Measurements from ENCODE around the gene OPCML. TPM values are rescaled to one million over a fixed set of nuclear protein-coding genes. Genes with fewer than 3 reads are reported as not detected.

The OPCML gene
- total RNA-seq, 1 donor from 2014 or later = 4.1 TPM

GRCh38 chr11:132590554-132590953 is 941.7 kb downstream of the OPCML start:
- peaks cover 19% of the 10 kb centered on the region for H3K4me1 Mint-ChIP-seq (ENCODE audit: unreplicated experiment)
- no peaks in the 10 kb centered on the region for H3K27me3 Mint-ChIP-seq (ENCODE audit: unreplicated experiment)
- H3K27ac Mint-ChIP-seq (ENCODE audit: unreplicated experiment) = no peak overlapping the region
- no peak overlapping the region for H3K4me3 Mint-ChIP-seq (ENCODE audit: unreplicated experiment)
- H3K9me3 Mint-ChIP-seq (ENCODE audit: unreplicated experiment) = no peaks in the 10 kb centered on the region
- TF ChIP-seq CTCF (IDR thresholded peaks at IDR 0.05; ENCODE audit: unreplicated experiment) = no peak
- no peaks in the 10 kb centered on the region for H3K36me3 Mint-ChIP-seq (ENCODE audit: low read depth, unreplicated experiment)
- no peak for DNase-seq (ENCODE audit: low spot score)

- no peaks in the 10 kb centered on the region for H3K27me3 Mint-ChIP-seq (ENCODE audit: unreplicated experiment)
- TF ChIP-seq CTCF (IDR thresholded peaks at IDR 0.05; ENCODE audit: unreplicated experiment) = no peak
- DNase-seq (ENCODE audit: low spot score) = no peak
- no peaks in the 10 kb centered on the region for H3K36me3 Mint-ChIP-seq (ENCODE audit: low read depth, unreplicated experiment)
- H3K4me1 Mint-ChIP-seq (ENCODE audit: unreplicated experiment) = peaks cover 19% of the 10 kb centered on the region
- H3K27ac Mint-ChIP-seq (ENCODE audit: unreplicated experiment) = no peak overlapping the region
- H3K4me3 Mint-ChIP-seq (ENCODE audit: unreplicated experiment) = no peak overlapping the region
- H3K9me3 Mint-ChIP-seq (ENCODE audit: unreplicated experiment) = no peaks in the 10 kb centered on the region
Measured at GRCh38 chr11:132589791-132590190, 942.5 kb downstream of the OPCML start.

- Mint-ChIP-seq H3K27me3 (ENCODE audit: unreplicated experiment) (no peaks in the 10 kb centered on the region), H3K36me3 (ENCODE audit: low read depth, unreplicated experiment) (no peaks in the 10 kb centered on the region), H3K4me1 (ENCODE audit: unreplicated experiment) (peaks cover 15% of the 10 kb centered on the region), H3K9me3 (ENCODE audit: unreplicated experiment) (no peaks in the 10 kb centered on the region), H3K4me3 (ENCODE audit: unreplicated experiment) (no peak overlapping the region), H3K27ac (ENCODE audit: unreplicated experiment) (no peak overlapping the region)
- no peak for TF ChIP-seq CTCF (IDR thresholded peaks at IDR 0.05; ENCODE audit: unreplicated experiment)
- DNase-seq (ENCODE audit: low spot score) = no peak
Measured at GRCh38 chr11:132588366-132588765, 943.9 kb downstream of the OPCML start.

DNA sequence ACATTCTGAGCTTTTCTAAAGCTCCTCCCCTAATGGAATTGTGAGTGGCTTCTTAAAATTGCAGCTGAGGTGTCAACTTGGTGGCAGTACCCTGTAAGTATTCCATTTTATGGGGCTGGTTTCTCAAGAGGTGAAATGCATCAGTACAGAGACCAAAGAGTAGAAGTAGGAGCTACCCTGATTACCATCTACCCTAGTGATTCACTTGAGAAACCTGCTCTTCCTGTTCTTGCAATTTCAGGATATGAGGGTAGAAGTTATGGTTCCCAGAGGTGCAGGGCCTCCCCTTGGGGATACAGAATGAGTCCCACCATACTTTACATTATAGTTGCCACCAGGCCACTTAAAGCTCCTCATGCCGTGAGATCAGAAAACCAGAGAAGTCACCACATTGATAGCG is 944.6 kb downstream of the OPCML start:
- no peak for TF ChIP-seq CTCF (IDR thresholded peaks at IDR 0.05; ENCODE audit: unreplicated experiment)
- no peaks in the 10 kb centered on the region for H3K9me3 Mint-ChIP-seq (ENCODE audit: unreplicated experiment)
- H3K4me1 Mint-ChIP-seq (ENCODE audit: unreplicated experiment) = peaks cover 8% of the 10 kb centered on the region

GRCh38 chr11:132586801-132587200 is 945.5 kb downstream of the OPCML start:
- no peak for TF ChIP-seq CTCF (IDR thresholded peaks at IDR 0.05; ENCODE audit: unreplicated experiment)
- no peak overlapping the region for H3K27ac Mint-ChIP-seq (ENCODE audit: unreplicated experiment)
- H3K4me3 Mint-ChIP-seq (ENCODE audit: unreplicated experiment) = no peak overlapping the region
- peaks cover 2% of the 10 kb centered on the region for H3K4me1 Mint-ChIP-seq (ENCODE audit: unreplicated experiment)
- no peaks in the 10 kb centered on the region for H3K9me3 Mint-ChIP-seq (ENCODE audit: unreplicated experiment)
- H3K27me3 Mint-ChIP-seq (ENCODE audit: unreplicated experiment) = no peaks in the 10 kb centered on the region
- no peaks in the 10 kb centered on the region for H3K36me3 Mint-ChIP-seq (ENCODE audit: low read depth, unreplicated experiment)
- no peak for DNase-seq (ENCODE audit: low spot score)

More for the DNA sequence above, 944.6 kb downstream of the OPCML start:
- H3K4me3 Mint-ChIP-seq (ENCODE audit: unreplicated experiment) = no peak overlapping the region
- no peak overlapping the region for H3K27ac Mint-ChIP-seq (ENCODE audit: unreplicated experiment)
- no peaks in the 10 kb centered on the region for H3K27me3 Mint-ChIP-seq (ENCODE audit: unreplicated experiment)
- DNase-seq (ENCODE audit: low spot score) = no peak
- no peaks in the 10 kb centered on the region for H3K36me3 Mint-ChIP-seq (ENCODE audit: low read depth, unreplicated experiment)
